Right ventricle myocardium inferior (tissue), 1 donor: ENCODE results near the gene APOBEC3B. TPM values are rescaled to one million over a fixed set of nuclear protein-coding genes. Genes with fewer than 3 reads are reported as not detected.
"Not testable (repeated sequence)": the region's sequence is repeated elsewhere in the genome, so short reads cannot be mapped to it uniquely, and the experiment has no call there.

ENCODE experiments used
- ATAC-seq: fragments of 200-7000 bp; cut with Tn5 transposase; one replicate; pipeline ENCODE4 v1.9.1; 2020; ENCODE audit warnings: mild to moderate bottlenecking, moderate library complexity
- DNase-seq: peaks from one replicate; pipeline ENCODE4 v3.0.0; 2021; ENCODE audit errors: missing footprints
- intact Hi-C: fragments of 100-400 bp; cut with DNase I; formaldehyde crosslinking; loops from one replicate; pipeline ENCODE4 v1.11.0; 2022
- total RNA-seq: library from RNA; stranded (reverse); fragmentation: NEBNext Ultra II Directional; extraction: Animal tissue kit (Norgen Biotek cat#: 25700); gene quantifications from one replicate; pipeline ENCODE4 v1.2.1, GENCODE V29; 2021
- donor health status: DM: no; HTN: yes; CAD: no; lungs with severe emphysema.

The APOBEC3B gene
- total RNA-seq, 1 donor from 2014 or later: 0.78 TPM

DNA sequence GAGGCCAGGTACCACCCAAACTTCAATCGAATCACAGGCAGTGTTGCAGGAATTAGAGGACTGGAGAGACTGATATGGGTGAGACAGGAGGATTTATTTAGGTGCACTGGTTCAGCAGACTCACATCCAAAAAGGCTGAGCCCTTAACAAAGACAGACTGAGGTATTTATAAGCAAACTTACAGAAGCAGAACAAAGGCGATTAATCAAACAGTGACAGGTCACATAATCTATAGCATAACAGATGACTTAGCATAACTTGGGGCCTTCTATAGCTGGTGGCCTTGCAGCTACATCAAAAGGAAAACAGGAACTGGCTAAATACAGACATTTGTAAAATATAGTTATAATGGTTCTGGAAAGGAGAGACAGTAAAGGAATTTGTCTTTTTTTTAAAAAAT is 2.1 kb downstream of the APOBEC3B start:
- ATAC-seq: no peak
- intact Hi-C loops: no loop called here
- DNase-seq: no peak

DNA sequence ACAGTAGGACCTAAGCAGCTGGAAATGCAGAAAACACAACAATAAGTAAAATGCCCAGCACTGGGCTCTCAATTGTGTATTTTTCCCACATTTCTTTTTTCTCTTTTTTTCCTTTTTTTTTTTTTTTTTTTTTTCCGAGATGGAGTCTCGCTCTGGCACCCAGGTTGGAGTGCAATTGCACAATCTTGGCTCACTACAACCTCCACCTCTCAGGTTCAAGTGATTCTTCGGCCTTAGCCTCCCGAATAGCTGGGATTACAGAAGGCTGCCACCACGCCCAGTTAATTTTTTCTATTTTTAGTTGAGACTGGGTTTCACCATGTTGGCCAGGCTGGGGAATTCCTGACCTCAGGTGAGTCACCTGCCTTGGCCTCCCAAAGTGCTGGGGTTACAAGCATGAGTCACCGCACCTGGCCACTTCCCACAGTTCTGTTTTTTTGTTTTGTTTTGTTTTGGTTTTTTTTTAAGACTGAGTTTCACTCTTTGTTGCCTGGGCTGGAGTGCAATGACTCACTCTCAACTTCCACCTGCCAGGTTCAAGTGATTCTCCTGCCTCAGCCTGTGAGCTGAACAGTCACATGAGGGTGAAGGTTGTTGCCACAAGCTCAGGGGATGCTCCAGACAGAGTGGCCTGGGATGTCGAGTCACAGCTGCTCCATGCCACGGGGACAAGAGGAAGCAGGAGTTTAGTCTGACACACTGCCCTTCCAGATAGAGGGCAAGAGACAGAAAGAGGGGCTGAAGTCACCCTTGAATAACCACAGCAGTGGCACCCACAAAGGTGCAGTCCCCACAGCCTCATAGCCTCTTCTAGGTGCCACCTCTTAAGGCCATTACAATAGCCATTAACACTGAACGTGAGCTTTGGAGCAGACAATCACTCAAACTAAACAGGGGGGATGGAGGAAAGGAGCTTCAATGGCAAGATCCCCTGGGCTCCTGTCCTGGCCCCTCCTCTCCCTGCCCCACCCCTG is 2.9 kb downstream of the APOBEC3B start:
- intact Hi-C loops, ATAC-seq, DNase-seq: not testable (repeated sequence)

DNA sequence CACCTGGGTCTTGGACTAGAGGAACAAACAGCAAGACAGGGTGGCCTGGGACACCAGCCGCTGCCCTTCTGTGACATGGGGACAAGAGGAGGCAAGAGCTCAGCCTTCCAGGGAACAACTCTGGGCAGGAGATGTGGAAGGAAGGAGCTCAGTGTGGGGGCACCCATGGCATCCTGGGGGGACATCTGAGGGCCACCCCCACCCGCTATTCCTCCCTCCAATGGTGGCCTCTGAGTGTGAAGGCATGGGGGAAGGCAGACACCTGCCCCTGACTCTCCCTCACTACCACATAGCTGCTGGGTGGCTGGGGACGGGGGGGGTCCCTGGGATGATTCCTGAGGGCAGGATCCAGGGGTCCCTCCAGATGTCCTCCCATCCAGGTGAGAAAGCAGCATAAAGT is 4.5 kb downstream of the APOBEC3B start:
- DNase-seq (no peak), ATAC-seq (no peak)
- intact Hi-C loops: no loop called here

DNA sequence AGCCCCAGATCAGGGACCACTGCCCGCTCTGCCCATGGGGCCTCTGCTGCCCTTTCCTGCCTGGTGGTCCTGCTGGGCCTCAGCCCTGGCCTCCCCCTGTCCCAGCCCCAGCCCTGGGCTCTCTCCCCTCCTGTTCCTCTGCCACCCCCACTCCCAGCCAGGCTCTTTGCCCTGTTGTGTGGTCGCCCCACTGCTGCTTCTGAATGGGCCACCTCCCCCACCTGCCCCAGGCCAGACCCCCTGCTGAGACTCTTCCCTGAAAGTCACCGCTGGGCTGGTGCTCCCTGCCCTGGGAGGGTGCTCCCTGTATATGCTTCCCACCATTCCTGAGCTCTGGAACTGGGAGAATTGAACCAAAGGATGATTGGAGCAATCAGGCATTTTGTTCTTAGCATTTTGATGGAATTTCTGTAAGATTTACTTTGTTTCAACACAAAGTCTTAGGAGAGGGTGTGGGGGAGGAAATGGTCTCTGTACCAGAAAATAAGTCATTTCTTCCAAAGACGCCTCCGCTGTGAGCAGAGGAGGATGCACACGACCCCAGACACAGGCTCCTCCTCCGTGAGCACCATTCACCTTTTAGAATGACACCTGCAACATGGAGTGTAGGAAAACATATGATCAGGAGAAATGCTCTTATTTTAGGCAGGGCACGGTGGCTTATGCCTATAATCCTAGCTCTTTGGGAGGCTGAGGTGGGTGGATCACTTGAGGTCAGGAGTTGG is 5.2 kb downstream of the APOBEC3B start:
- DNase-seq (no peak), ATAC-seq (no peak)
- intact Hi-C loops: no loop called here

DNA sequence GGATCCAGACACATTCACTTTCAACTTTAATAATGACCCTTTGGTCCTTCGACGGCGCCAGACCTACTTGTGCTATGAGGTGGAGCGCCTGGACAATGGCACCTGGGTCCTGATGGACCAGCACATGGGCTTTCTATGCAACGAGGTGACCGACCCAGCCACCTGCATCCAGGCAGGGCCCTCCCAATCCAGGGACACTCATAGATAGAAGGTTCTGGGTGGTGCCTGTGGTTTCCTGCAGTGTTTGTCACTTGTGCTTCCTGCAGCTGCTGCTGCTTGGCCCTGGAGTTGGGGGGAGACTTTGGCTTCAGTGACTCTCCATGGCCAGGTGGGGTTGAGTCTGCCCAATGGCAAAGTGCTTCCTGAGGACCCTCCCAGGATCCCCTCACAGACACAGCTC is 7.3 kb downstream of the APOBEC3B start:
- ATAC-seq (no peak), DNase-seq (no peak)
- intact Hi-C loops: no loop called here

DNA sequence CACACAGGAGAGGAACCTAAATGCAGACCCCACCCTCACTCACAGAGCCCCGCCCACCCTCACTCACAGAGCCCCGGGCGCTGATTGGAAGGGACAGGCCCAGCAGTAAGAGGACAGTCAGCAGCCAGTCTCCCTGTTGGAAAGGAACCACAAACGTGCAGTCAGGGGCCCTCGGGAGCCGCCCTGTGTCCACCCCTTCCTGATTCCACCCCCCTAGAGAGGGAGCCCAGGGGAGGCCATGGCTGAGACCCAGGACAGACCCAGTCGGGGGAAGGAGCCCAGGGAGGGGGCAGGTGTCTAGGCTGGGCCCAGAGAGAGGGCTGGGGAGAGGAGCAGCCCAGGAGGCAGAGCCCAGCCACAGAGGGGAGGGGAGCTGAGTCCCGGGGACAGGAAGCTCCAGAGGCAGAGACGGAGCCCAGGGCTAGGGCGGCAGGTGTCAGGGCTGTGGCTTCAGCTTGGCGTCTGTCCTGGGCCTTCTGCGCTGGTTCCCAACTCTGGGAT is 10.8 kb downstream of the APOBEC3B start:
- DNase-seq, intact Hi-C loops: not testable (repeated sequence)
- peak; percentile 56 for ATAC-seq

DNA sequence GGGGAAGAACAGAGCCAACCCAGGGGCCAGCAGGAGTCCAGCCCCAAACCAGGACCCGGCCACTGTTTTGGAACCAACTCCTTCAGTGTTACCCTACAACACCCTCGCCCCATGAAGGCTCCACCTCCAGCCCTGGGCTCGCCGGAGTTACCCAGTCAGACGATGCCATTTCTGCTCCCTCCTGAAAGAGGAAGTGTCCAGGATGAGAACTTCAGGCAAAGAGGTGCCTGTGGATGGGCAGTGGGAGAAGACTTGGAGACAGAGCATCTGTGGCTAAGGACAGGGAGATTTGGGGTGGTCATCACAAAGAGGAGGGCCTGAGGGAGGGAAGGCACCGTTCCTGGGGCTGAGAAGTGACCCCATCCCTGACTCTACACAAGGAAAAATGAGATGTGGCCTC is 14.0 kb downstream of the APOBEC3B start:
- ATAC-seq (no peak), DNase-seq (no peak)
- intact Hi-C loops: loop anchor here (5.0 kb wide), 1 partner anchor 39 kb away; the partner anchor contains the start of gene APOBEC3A

DNA sequence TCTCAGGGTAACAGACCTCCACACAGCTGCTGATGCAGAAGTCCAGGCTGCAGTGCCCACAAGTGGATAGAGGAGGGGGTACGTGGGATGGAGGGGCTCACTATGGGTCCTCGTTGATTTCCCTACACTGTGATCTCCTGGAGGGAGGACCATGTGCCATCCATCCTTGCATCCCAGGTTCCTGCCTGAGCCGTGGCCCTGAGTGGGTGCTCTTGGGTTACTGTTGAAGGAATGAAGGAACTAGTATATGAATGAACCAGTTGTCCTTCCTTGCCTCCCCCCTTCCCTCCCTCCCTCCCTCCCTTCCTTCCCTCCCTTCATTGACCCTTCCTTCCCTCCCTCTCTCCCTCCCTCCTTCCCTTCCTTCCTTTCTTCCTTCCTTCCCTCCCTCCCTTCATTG is 15.4 kb downstream of the APOBEC3B start:
- intact Hi-C loops: loop anchor here (5.0 kb wide), 1 partner anchor 40 kb away; the partner anchor contains the start of gene APOBEC3A
- ATAC-seq (no peak), DNase-seq (no peak)

DNA sequence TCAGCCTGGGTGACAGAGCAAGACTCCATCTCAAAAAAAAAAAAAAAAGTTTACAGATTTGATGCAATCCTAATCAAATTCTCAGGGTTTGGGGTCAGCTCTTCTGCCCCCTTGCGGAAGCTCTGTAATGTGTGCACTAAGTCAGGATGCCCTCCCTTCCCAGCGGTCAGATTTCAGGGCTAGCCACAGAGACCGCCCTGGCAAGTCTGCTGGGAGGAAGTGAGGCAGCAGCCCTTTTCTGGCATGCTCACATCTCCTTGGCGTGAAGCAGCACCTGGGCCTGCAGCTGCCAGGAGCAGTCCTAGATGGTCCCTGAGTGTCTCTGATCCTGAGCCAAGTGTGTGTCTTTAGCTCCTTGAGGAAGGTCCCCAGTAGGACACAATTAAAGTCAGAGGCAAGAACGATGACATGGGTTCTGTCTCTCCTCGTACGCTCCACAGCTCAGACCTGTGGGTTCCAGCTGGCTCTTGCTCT is 21.1 kb downstream of the APOBEC3B start:
- ATAC-seq (peak; percentile 89), DNase-seq (peak; percentile 85)
- intact Hi-C loops: loop anchor here (1.0 to 2.0 kb wide), 2 partner anchors 134 to 234 kb away; no protein-coding TSS in a partner anchor

DNA sequence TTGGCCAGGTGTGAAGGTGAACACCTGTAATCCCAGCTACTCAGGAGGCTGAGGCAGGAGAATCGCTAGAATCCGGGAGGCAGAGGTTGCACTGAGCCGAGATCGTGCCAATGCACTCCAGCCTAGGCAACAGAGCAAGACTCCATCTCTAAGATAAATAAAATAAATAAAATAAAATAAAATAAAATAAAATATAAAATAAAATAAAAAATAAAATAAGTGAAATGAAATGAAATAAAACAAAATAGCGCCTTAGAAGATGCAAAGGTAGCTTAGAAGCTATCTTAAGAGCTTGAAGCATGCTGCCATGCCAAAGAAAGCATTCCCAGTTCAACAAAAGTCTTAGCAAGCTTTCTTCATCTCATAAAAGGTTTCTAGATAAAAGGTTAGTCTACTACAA is 25.0 kb downstream of the APOBEC3B start:
- ATAC-seq: no peak
- no peak for DNase-seq
- intact Hi-C loops: loop anchor here (5.0 kb wide), 1 partner anchor 110 kb away; no protein-coding TSS in a partner anchor

DNA sequence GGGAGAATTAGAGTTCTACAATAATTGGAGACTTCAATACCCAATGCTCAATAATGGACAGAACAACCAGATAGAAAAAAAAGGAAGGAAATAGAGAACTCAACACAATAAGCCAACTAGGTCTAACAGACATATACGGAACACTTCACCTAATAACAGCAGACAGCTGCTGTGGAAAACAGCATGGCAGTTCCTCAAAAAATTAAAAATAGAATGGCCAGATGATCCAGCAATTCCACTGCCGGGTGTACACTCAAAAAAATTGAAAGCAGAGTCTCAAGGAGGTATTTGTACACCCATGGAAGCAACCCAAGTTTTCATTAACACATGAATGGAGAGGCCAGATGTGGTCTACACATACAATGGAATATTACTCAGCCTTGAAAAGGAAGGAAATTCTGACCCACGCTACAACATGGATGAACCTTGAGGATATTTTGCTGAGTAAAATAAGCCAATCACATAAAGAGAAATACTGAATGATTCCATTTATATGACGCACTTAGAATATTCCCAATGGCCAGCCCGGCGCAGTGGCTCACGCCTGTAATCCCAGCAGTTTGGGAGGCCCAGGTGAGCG is 26.2 kb downstream of the APOBEC3B start:
- intact Hi-C loops: loop anchor here (5.0 kb wide), 1 partner anchor 109 kb away; no protein-coding TSS in a partner anchor
- not testable (repeated sequence) for ATAC-seq, DNase-seq

DNA sequence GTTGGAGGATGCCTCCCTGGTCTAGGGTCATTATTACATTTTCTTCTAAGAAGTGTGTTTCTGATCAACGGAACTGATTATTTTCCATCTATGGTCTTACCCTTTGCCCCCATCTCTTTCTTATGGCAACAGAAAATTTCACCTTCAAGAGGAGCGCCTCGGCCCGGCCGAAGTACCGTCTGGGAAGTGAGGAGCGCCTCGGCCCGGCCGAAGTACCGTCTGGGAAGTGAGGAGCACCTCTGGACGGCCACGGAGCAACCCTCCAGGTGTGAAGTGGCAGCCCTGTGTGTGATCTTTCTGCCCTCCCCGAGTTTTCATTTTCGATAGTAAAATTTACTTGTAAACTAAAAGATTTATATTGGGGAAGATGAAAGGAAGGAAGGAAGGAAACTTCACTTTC is 28.8 kb downstream of the APOBEC3B start:
- ATAC-seq: no peak
- DNase-seq: no peak
- intact Hi-C loops: no loop called here

DNA sequence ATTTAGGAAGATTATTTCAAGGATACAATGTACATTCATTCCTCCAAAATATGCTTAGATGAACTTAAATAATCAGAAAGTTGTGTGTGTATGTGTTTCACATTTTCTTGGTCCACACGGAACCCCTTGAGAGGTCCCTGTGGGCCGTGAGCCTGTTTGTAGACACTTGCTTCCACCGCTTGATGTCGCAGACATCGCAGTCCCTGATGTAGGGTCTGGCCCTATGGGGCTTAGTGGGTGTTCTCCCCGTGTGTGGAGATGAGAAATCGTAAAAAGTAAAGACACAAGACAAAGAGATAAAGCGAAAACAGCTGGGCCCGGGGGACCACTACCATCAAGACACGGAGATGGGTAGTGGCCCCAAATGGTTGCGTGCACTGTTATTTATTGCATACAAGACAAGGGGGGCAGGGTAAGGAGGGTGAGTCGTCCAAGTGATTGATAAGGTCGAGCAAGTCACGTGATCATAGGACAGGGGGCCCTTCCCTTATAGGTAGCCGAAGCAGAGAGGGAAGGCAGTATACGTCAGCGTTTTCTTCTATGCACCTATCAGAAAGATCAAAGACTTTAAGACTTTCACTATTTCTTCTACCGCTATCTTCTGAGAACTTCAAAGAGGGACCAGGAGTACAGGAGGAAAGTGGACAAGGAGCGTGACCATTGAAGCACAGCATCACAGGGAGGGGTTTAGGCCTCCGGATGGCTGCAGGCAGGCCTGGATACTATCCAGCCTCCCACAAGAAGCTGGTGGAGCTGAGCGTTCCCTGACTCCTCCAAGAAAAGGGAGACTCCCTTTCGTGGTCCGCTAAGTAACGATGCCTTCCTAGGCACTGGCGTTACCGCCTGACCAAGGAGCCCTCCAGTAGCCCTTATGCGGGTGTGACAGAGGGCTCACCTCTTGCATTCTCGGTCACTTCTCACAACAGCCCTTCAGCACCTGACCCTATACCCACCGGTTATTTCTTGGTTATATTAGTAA is 30.7 kb downstream of the APOBEC3B start:
- DNase-seq (no peak), ATAC-seq (no peak)
- intact Hi-C loops: no loop called here

DNA sequence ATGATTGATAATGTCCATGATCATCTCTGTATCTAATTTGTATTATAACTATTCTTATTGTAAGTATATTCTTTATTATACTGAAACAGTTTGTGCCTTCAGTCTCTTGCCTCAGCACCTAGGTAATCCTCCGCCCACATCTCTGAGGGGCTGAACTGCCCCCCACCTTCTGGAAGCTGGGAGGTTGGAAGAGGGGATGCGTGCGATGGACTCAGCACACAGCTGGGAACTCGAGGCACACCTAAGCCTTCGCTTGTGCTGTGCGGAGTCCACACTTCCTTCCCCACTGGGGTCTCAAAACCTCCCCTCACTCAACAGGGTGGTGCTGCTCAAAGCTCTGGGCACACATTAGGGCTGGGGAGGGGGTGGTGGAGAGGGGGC is 31.4 kb downstream of the APOBEC3B start:
- intact Hi-C loops, DNase-seq: not testable (repeated sequence)
- ATAC-seq: peak; percentile 28

DNA sequence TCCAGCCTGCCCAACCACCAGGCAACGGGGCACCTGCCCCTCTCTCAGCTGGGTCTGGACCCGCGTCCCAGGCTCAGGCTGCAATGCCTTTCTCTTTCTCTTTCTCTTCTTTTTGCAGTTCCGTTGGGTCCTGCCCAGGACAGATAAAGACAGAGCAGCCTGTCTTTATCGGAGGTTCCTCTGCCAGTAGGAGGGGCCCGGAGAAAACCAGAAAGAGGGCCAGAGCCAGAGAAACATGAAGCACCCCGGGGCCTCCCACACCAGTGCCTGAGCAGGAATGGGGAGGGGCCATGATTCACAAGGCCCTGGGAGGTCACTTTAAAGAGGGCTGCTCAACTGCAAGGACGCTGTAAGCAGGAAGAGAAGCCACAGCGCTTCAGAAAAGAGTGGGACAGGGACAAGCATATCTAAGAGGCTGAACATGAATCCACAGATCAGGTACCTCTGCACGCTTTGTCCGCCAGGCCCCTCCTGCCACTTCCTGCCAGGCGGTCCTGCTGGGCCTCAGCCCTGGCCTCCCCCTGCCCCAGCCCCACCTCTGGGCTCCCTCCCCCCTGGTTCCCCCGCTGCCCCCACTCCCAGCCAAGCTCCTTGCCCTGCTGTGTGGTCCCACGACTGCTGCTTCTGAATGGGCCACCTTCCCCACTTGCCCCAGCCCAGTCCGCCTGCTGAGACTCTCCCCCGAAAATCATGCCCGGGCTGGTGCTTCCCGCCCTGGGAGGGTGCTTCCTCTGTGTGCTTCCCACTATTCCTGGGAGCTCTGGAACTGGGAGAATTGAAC is 32.0 kb downstream of the APOBEC3B start, which contains the start of gene APOBEC3C:
APOBEC3C (plus strand) TSS at position 316 of the 781 bp plus-strand sequence; CDS start at position 422, 106 bp downstream.
- intact Hi-C loops: no loop called here
- ATAC-seq: peak; percentile 98
- peak; percentile 87 for DNase-seq

DNA sequence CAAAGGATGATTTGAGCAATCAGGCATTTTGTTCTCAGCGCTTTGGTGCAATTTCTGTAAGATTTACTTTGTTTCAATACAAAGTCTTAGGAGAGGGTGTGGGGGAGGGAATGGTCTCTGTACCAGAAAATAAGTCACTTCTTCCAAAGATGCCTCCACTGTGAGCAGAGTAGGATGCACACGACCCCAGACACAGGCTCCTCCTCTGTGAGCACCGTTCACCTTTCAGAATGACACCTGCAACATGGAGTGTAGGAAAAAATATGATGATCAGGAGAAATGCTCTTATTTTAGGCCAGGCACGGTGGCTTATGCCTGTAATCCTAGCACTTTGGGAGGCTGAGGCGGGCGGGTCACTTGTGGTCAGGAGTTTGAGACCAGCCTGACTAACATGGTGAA is 32.6 kb downstream of the APOBEC3B start:
- ATAC-seq, DNase-seq, intact Hi-C loops: not testable (repeated sequence)

DNA sequence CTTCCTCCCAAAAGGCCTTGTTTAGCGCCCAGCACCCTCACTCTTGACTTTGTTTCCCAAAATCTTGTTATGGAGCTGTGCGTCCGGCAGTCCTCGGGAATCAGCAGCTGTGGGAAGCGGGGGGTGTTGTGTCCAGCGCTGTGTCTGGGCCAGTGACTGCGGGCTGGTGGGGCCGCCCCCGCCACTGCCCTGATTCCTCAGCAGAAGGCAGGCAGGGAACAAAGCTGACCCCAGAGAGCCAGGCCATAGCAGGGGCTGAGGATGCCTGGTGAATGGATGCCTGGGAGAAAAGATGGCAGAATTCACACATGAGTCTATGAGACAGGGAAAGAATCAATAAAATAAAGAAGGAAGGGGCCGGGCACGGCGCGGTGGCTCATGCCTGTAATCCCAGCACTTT is 34.4 kb downstream of the APOBEC3B start:
- no peak for DNase-seq
- ATAC-seq: no peak
- intact Hi-C loops: no loop called here
